Esophagus muscularis mucosa (tissue), 4 donors: ENCODE results near the gene SLC45A1.

Experiments
- CTCF ChIP-seq, 3 experiments: fragments of 200-600 bp in 2 of 3; fragments of 450-650 bp in 1 of 3; sonication (generic) in 2 of 3; IDR thresholded peaks; one replicate each; pipeline ENCODE4 v1.5.1; 2017 to 2019; ENCODE audit warnings: antibody characterized with exemption in 3 of 3, mild to moderate bottlenecking in 2 of 3, moderate library complexity in 1 of 3
- EP300 ChIP-seq: sonication (generic); formaldehyde crosslinking; IDR thresholded peaks from one replicate; pipeline ENCODE4 v1.6.1; 2017; ENCODE audit warnings: antibody characterized with exemption
- POLR2A ChIP-seq: fragments of 450-650 bp; IDR thresholded peaks from one replicate; pipeline ENCODE4 v1.6.1; 2017; ENCODE audit warnings: antibody characterized with exemption, moderate library complexity, mild to moderate bottlenecking, low read depth
- POLR2AphosphoS5 ChIP-seq, 2 donors: sonication (generic); formaldehyde crosslinking; IDR thresholded peaks; one replicate each; pipeline ENCODE4 v1.6.1; 2017; ENCODE audit warnings: antibody characterized with exemption in 2 of 2

DNA sequence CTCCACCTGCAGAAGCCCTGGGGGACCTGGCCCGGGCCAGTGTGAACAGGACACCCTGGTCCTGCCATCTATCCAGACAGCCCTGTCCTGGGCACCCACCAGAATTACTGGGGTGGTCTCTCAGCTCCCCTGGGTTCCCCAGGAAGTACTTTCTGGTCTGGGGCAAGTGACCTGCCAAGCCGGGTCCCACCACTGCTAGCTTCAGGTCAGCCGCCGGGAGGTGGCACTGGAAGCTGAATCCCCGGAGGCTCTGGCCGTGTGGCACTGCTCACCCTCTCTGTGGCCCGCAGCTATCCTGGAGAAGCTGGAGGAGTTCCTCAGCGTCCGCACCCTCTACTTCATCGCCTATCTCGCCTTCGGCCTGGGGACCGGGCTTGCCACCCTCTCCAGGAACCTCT is 21.3 kb downstream of the SLC45A1 start:
- TF ChIP-seq CTCF (IDR thresholded peaks at IDR 0.05) (no peak), POLR2A (no peak), POLR2AphosphoS5 (IDR thresholded peaks at IDR 0.05) (no peak), EP300 (no peak)
